Breast epithelium (tissue), 3 donors: ENCODE measurements around the gene YAF2.

ENCODE experiments used
- POLR2A ChIP-seq: fragments of 450-650 bp; IDR thresholded peaks from one replicate; pipeline ENCODE4 v1.6.1; 2016; ENCODE audit warnings: antibody characterized with exemption, mild to moderate bottlenecking, moderate library complexity
- TF ChIP-seq, protein P1 (sequence below), 3 donors: fragments of 450-650 bp; IDR thresholded peaks; one replicate each; pipeline ENCODE4 v1.5.1; 2016 to 2017; ENCODE audit warnings: antibody characterized with exemption in 3 of 3, mild to moderate bottlenecking in 3 of 3, moderate library complexity in 3 of 3

DNA sequence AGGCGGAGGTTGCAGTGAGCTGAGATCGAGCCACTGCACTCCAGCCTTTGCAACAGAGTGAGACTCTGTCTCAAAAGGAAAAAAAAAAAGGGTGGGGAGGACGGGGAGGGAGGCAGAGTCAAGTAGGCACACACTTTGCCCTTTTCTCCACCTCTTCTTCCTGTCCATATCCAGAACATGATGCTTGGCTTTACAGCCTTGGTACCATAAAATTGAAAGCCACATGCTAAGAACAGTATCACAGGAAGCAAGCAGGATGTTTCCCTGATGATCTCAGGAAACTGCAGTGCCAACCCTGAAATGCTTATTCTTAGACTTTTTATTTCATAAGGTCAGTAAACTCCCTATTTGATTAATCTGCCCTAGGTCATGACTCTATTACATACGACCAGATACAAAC is 32.5 kb upstream of the YAF2 start:
- TF ChIP-seq, protein P1, sequence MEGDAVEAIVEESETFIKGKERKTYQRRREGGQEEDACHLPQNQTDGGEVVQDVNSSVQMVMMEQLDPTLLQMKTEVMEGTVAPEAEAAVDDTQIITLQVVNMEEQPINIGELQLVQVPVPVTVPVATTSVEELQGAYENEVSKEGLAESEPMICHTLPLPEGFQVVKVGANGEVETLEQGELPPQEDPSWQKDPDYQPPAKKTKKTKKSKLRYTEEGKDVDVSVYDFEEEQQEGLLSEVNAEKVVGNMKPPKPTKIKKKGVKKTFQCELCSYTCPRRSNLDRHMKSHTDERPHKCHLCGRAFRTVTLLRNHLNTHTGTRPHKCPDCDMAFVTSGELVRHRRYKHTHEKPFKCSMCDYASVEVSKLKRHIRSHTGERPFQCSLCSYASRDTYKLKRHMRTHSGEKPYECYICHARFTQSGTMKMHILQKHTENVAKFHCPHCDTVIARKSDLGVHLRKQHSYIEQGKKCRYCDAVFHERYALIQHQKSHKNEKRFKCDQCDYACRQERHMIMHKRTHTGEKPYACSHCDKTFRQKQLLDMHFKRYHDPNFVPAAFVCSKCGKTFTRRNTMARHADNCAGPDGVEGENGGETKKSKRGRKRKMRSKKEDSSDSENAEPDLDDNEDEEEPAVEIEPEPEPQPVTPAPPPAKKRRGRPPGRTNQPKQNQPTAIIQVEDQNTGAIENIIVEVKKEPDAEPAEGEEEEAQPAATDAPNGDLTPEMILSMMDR (IDR thresholded peaks at IDR 0.05): no peak
- TF ChIP-seq POLR2A: no peak
